ENCODE measurements around the gene SLC16A5. TPM values are rescaled to one million over a fixed set of nuclear protein-coding genes. Genes with fewer than 3 reads are reported as not detected.

The SLC16A5 gene
- total RNA-seq, 4 donors from 2014 or later = 4.1 to 17.5 (median 12.1) TPM; not detected in 1

- Histone ChIP-seq H3K36me3 (no peaks in the 10 kb centered on the region), H3K27ac (peak overlapping the region; percentile 53 to 66), H3K4me1 (peaks cover 0 to 7% of the 10 kb centered on the region in 2 donors), H3K4me3 (no peak overlapping the region), H3K9me3 (no peaks in the 10 kb centered on the region), H3K27me3 (no peaks in the 10 kb centered on the region)
- TF ChIP-seq POLR2A (IDR thresholded peaks at IDR 0.05) (no peak), CTCF (IDR thresholded peaks at IDR 0.05) (no peak)
- intact Hi-C loops (cut with DNase I; ENCODE audit: low total_unique reads) = no loop called here
- DNase-seq = peak in 1 of 2 donors; percentile 47
These were observed 3.4 kb downstream of the SLC16A5 start for GRCh38 chr17:75090871-75091854.

- Histone ChIP-seq H3K36me3 (no peaks in the 10 kb centered on the region), H3K4me3 (no peak overlapping the region), H3K4me1 (peaks cover 0 to 7% of the 10 kb centered on the region in 2 donors), H3K9me3 (no peaks in the 10 kb centered on the region), H3K27me3 (no peaks in the 10 kb centered on the region), H3K27ac (peak overlapping the region; percentile 35 to 66)
- no peak for DNase-seq
- intact Hi-C loops (cut with DNase I; ENCODE audit: low total_unique reads) = no loop called here
- no peak for TF ChIP-seq CTCF (IDR thresholded peaks at IDR 0.05)
- TF ChIP-seq POLR2A (IDR thresholded peaks at IDR 0.05) = no peak
These were observed 4.1 kb downstream of the SLC16A5 start for GRCh38 chr17:75091855-75092327.

- TF ChIP-seq CTCF (IDR thresholded peaks at IDR 0.05) (no peak), POLR2A (IDR thresholded peaks at IDR 0.05) (no peak)
- no peaks in the 10 kb centered on the region for H3K27me3 ChIP-seq
- intact Hi-C loops (cut with DNase I; ENCODE audit: low total_unique reads) = no loop called here
- H3K36me3 ChIP-seq = no peaks in the 10 kb centered on the region
- no peak overlapping the region for H3K27ac ChIP-seq
- peaks cover 0 to 2% of the 10 kb centered on the region in 2 donors for H3K4me1 ChIP-seq
- H3K4me3 ChIP-seq = no peak overlapping the region
- no peak for DNase-seq
- H3K9me3 ChIP-seq = no peaks in the 10 kb centered on the region
These were observed 5.9 kb downstream of the SLC16A5 start for GRCh38 chr17:75093548-75094158.

GRCh38 chr17:75094871-75095399 lies 7.2 kb downstream of the SLC16A5 start:
- Histone ChIP-seq H3K9me3 (no peaks in the 10 kb centered on the region), H3K4me1 (no peaks in the 10 kb centered on the region), H3K4me3 (no peak overlapping the region), H3K36me3 (no peaks in the 10 kb centered on the region), H3K27ac (no peak overlapping the region), H3K27me3 (no peaks in the 10 kb centered on the region)
- TF ChIP-seq POLR2A (IDR thresholded peaks at IDR 0.05) (no peak), CTCF (IDR thresholded peaks at IDR 0.05) (no peak)
- DNase-seq = no peak
- intact Hi-C loops (cut with DNase I; ENCODE audit: low total_unique reads) = no loop called here
